ENCODE data around the gene GLRB. TPM values are rescaled to one million over a fixed set of nuclear protein-coding genes. Genes with fewer than 3 reads are reported as not detected.

The GLRB gene
- total RNA-seq, 1 donor from 2014 or later: 2.6 TPM

GRCh38 chr4:157204634-157205244, 128.8 kb downstream of the GLRB start:
- no peak overlapping the region for H3K4me3 ChIP-seq (ENCODE audit: low read depth, low read length)
- no peaks in the 10 kb centered on the region for H3K27me3 ChIP-seq (ENCODE audit: control insufficient read depth, insufficient read depth, low read length)
- no peaks in the 10 kb centered on the region for H3K36me3 ChIP-seq (ENCODE audit: control insufficient read depth, insufficient read depth, low read length)
- FAIRE-seq (no peak), DNase-seq (ENCODE audit: low read depth) (no peak)
- peak; percentile 42 for TF ChIP-seq CTCF (IDR thresholded peaks at IDR 0.05; ENCODE audit: insufficient read depth, low read length, severe bottlenecking)

- H3K36me3 ChIP-seq (ENCODE audit: control insufficient read depth, insufficient read depth, low read length): no peaks in the 10 kb centered on the region
- peaks cover 21% of the 10 kb centered on the region for H3K27me3 ChIP-seq (ENCODE audit: control insufficient read depth, insufficient read depth, low read length)
- TF ChIP-seq CTCF (IDR thresholded peaks at IDR 0.05; ENCODE audit: insufficient read depth, low read length, severe bottlenecking): peak; percentile 27
- DNase-seq (ENCODE audit: low read depth) (peak; percentile 37), FAIRE-seq (no peak)
- no peak overlapping the region for H3K4me3 ChIP-seq (ENCODE audit: low read depth, low read length)
These were observed 141.8 kb downstream of the GLRB start for GRCh38 chr4:157217708-157218107.

- FAIRE-seq: no peak
These were observed 143.9 kb downstream of the GLRB start for GRCh38 chr4:157219711-157220370.

GRCh38 chr4:157220371-157220881, 144.5 kb downstream of the GLRB start, which contains the start of gene GRIA2:
GRIA2 (plus strand) TSS chr4:157220728; CDS start chr4:157221043, 315 bp downstream.
- no peak within 1 kb of the TSS for H3K4me3 ChIP-seq (ENCODE audit: low read depth, low read length)
- no peak for TF ChIP-seq CTCF (IDR thresholded peaks at IDR 0.05; ENCODE audit: insufficient read depth, low read length, severe bottlenecking)
- DNase-seq (ENCODE audit: low read depth) (no peak), FAIRE-seq (no peak)
- peaks cover 25% of the 10 kb centered on the region for H3K27me3 ChIP-seq (ENCODE audit: control insufficient read depth, insufficient read depth, low read length)
- H3K36me3 ChIP-seq (ENCODE audit: control insufficient read depth, insufficient read depth, low read length): no peaks in the 10 kb centered on the region

More at GRCh38 chr4:157219711-157220370, 143.9 kb downstream of the GLRB start:
- no peak for TF ChIP-seq CTCF (IDR thresholded peaks at IDR 0.05; ENCODE audit: insufficient read depth, low read length, severe bottlenecking)
- H3K36me3 ChIP-seq (ENCODE audit: control insufficient read depth, insufficient read depth, low read length): no peaks in the 10 kb centered on the region
- no peak overlapping the region for H3K4me3 ChIP-seq (ENCODE audit: low read depth, low read length)
- DNase-seq (ENCODE audit: low read depth): peak; percentile 20
- H3K27me3 ChIP-seq (ENCODE audit: control insufficient read depth, insufficient read depth, low read length): peaks cover 25% of the 10 kb centered on the region

- H3K27me3 ChIP-seq (ENCODE audit: control insufficient read depth, insufficient read depth, low read length): peaks cover 23% of the 10 kb centered on the region
- no peak for TF ChIP-seq CTCF (IDR thresholded peaks at IDR 0.05; ENCODE audit: insufficient read depth, low read length, severe bottlenecking)
- H3K36me3 ChIP-seq (ENCODE audit: control insufficient read depth, insufficient read depth, low read length): no peaks in the 10 kb centered on the region
- no peak overlapping the region for H3K4me3 ChIP-seq (ENCODE audit: low read depth, low read length)
- FAIRE-seq: no peak
- DNase-seq (ENCODE audit: low read depth): no peak
These were observed 145.5 kb downstream of the GLRB start for GRCh38 chr4:157221426-157221894.

Other genes starting within 250 kb of the GLRB start
- gene PDGFC, start 104.4 kb upstream of the GLRB start, total RNA-seq: 38.7 and 52.2 TPM in 2 replicates
- gene GRIA2, start 144.6 kb downstream of the GLRB start, total RNA-seq: not detected in 2 replicates